ENCODE results near the gene DTNBP1.

Gene DTNBP1, protein sequence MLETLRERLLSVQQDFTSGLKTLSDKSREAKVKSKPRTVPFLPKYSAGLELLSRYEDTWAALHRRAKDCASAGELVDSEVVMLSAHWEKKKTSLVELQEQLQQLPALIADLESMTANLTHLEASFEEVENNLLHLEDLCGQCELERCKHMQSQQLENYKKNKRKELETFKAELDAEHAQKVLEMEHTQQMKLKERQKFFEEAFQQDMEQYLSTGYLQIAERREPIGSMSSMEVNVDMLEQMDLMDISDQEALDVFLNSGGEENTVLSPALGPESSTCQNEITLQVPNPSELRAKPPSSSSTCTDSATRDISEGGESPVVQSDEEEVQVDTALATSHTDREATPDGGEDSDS

DNA sequence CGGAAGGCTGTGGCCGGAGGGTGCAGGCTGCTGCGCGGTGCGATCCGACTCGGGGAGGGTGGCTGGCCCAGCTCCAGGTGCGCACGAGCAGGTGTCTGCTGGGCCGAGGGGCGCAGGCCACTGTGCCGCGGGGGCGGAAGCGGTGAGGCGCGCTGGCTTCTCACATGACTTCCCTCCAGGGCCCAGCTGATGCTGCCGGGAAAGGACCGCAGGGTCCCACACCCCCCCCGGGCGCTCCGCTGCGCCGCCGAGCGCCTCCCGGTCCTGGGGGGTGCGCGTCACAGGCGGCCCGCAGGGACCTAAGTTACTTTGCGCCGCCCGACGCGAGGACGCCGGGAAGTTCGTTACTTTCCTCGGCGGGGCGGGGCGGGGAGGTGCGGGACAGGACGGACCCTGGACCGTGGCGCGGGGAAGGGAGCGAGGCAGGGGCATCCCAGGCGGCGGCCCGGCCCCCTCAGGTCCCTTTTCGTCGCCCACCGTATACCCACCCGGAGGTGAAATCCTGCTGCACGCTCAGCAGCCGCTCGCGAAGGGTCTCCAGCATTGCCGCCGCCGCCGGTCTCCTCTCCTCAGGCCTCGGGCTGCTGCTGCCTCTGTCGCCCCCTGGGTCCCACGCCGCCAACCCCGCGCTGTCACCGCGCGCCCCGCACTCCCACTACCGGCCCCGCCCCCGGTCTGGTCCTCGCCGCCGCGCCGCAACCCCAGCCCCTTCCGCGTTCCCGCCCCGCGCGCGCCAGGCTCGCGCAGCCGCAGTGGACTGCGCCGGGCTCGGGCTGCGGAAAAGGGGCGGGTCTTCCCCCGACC is at the start of gene DTNBP1:
DTNBP1 (minus strand) TSS at position 703 of the 804 bp plus-strand sequence; CDS start at position 544, 159 bp downstream.
- in situ Hi-C loops (cut with MboI; ENCODE audit: low sequenced_read_pairs), result no loop called here

DNA sequence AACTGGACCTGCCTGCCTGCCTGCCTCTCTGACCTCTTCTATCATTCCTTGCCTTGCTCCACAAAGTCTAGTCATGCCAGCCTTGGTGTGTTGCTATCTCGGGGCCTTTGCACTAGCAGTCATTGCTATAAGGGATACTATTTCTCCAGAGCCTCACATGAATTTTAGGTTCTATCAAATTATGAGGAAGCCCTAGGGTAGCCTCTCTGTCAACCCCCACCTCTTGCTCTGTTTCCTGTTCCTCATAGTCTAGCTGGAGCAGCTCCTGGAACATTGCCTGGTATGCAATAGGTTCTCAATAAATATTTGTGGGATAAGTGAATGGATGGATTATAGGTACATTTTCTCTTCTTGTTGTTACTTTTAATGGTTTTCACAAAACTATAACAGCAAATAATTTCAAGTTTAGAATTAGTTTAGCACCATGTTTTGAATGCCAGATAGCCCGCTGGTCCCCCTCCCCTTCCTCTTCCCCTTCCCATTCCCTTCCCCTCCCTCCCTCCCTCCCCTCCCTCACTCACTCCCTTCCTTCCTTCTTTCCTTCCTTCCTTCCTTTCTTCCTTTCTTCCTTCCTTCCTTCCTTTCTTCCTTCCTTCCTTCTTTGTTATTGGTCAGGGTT is 46.9 kb upstream of the DTNBP1 start:
- in situ Hi-C loops (cut with MboI; ENCODE audit: low sequenced_read_pairs), result no loop called here

DNA sequence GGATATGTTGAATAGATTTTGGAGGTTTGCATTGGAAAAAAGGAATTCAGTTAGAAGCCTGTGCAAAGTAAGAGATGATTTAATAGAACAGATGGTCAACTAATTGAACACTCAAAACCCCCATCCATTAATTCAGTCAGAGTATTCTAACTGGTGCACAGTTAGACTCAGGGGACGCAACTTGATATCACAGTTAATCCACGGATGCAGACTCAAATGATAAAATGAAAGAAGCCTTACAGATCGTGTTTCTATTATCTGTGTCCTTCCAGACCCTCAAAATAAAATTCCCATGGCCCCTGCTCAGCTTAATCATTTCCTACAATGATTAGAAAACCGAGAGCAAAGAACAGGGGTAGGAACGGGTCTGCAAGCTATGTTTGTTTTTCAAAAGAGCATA is 45.4 kb upstream of the DTNBP1 start:
- in situ Hi-C loops (cut with MboI; ENCODE audit: low sequenced_read_pairs), result no loop called here

DNA sequence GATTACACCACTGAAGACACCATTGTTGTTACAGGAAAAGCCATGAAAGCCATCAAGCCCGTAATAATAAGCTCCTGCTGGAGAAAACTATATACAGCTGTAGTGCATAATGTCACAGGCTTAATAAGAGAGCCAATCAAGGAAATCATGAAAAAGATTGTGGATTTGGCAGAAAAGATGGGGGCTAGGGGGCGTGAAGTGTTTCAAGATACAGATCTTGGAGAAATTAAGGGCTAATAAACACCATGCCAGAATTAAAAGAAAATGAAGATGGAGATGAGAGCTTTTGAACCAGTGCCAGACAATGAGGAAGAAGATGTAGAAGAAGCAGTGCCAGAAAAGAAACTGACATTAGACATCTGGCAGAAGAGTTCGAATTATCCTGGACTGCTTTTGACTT is 43.2 kb upstream of the DTNBP1 start:
- in situ Hi-C loops (cut with MboI; ENCODE audit: low sequenced_read_pairs), result no loop called here

DNA sequence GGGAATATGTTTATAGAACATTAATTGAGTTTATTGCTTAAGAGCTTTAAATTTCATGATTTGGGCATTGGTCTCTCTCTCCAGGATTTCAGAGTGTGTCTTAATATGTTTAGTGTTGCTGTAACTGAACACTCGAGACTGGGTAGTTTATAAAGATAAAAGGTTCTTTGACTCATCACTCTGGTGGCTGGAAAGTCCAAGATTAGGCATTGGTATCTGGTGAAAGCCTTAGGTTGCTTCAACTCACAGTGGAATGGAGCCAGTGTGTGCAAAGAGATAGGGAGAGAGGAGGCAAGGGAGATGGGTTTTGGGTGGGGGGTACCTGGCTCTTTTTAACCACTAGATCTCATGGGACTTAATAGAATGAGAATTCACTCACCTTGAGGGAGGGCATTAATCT is 35.6 kb upstream of the DTNBP1 start:
- in situ Hi-C loops (cut with MboI; ENCODE audit: low sequenced_read_pairs), result loop anchor here (25.0 kb wide), 1 partner anchor 514 kb away; no protein-coding TSS in a partner anchor

DNA sequence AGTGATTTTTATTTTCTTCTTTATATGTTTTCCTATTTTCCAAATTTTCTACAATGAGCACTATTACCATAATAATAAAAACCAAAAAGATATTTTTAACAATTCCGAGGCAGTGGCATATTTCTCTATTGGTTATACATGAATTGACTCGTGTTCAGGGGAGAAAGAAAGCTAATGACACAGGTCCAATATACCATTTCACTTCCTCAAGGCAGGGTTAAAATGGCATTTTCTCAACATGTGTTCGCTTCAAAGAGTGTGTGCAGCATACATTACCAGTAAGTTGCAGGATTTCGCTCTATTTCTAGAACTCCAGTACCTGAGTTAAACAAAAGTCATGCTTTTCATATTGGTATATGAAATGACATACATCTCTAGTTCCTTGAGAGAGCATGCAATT is 35.1 kb upstream of the DTNBP1 start:
- in situ Hi-C loops (cut with MboI; ENCODE audit: low sequenced_read_pairs), result loop anchor here (25.0 kb wide), 1 partner anchor 514 kb away; no protein-coding TSS in a partner anchor

DNA sequence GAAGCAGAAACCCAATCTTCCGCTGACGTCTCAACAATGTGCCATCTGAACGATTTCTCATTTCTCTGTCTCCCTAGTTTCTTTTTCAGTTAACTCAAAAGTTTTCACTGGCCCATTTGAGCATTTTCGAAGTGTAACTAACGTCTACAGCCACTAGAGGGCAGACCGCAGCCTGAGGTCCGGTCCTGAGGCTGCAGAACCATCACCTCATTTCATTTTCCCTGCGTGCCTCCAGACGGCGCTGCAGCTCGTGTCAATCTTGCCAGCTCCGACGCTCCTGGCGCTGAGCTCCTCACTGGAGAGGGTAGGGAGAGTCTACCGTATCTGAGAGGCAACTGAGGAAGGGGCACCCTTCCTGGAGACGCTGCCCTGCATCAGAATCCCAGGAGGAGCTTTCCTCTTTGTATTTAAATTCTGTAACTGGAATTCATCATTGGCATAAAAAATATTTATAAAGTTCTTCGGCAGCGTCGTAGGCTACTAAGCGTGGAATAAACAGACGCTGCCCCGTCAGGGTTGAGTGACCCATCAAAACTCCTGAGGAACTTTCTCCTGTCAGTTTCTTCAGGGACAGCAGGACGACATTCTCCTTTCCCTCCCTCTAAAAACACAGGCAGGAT is 28.5 kb upstream of the DTNBP1 start:
- in situ Hi-C loops (cut with MboI; ENCODE audit: low sequenced_read_pairs), result loop anchor here (25.0 kb wide), 1 partner anchor 521 kb away; no protein-coding TSS in a partner anchor

DNA sequence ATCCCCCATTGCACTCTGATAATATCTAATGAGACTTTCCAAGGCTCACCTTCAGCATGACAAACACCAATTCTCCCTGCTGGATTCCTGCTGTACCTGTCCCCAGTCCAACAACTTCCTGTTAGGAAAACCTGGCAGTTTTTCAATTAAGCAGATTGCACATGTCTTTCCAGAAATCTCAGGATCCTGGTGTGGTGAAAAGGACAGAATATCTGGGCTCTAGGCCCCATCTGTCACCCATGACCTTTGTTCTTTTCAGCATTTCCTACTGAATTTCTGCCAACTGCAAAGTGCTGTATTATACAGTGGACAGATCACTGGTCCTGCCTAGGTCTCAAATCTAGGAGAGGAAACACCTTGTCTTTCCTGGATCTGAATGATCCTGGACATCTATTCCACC is 27.7 kb upstream of the DTNBP1 start:
- in situ Hi-C loops (cut with MboI; ENCODE audit: low sequenced_read_pairs), result loop anchor here (25.0 kb wide), 1 partner anchor 522 kb away; no protein-coding TSS in a partner anchor

DNA sequence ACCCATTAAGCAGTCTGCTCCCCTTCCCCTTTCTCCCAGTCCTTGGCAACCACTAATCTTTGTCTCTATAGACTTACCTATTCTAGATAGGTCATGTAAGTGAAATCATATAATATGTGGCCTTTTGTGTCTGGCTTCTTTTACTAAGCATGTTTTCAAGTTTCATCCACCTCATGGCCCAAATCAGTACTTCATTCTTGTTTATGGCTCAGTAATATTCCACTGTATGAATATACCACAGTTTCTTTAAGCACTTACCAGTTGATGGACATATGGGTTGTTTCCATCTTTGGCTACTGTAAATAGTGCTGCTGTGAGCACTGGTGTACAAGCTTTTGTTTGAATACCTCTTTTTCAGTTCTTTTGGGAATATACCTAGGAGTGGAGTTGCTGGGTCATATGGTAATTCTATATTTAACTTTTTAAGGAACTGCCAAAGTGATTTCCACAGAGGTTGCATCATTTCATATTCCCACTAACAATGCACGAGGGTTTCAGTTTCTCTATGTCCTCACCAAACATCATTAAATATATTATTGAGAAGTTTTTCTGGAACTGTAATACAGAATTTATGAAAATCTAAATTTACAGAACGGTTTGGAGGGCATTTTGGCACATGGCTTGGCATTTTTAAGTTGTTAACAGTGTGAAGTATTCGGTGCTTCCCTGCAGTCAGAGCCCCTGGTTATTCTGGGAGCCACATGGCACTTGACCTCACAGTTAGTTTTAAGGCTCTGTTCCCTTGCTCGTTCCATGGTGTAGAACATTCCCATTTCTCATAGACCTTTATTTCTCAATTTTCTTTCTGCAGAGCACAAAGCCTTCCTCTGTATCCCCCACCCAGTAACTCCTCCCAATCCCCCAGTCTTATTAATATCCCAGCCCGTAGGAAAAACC is 27.0 kb upstream of the DTNBP1 start:
- in situ Hi-C loops (cut with MboI; ENCODE audit: low sequenced_read_pairs), result loop anchor here (25.0 kb wide), 1 partner anchor 522 kb away; no protein-coding TSS in a partner anchor

DNA sequence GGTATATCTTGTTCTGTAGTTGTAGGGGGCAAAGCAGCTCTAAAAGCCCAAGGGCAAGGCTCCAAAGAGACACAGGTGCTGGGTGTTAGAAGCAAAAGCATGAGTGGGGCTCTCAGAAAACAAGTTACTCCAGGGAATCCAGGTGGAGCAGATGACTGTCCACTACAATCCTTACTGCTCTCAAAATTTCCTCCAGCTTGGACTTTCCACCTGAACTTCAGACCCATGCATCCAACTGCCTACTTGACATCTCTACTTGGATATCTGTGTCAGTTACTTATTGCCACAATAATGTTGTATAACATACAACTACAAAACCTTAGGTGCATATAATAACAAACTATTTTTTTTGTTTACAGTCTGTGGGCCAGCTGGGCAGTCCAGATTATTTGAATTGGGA is 22.8 kb upstream of the DTNBP1 start:
- in situ Hi-C loops (cut with MboI; ENCODE audit: low sequenced_read_pairs), result loop anchor here (25.0 kb wide), 1 partner anchor 527 kb away; no protein-coding TSS in a partner anchor

DNA sequence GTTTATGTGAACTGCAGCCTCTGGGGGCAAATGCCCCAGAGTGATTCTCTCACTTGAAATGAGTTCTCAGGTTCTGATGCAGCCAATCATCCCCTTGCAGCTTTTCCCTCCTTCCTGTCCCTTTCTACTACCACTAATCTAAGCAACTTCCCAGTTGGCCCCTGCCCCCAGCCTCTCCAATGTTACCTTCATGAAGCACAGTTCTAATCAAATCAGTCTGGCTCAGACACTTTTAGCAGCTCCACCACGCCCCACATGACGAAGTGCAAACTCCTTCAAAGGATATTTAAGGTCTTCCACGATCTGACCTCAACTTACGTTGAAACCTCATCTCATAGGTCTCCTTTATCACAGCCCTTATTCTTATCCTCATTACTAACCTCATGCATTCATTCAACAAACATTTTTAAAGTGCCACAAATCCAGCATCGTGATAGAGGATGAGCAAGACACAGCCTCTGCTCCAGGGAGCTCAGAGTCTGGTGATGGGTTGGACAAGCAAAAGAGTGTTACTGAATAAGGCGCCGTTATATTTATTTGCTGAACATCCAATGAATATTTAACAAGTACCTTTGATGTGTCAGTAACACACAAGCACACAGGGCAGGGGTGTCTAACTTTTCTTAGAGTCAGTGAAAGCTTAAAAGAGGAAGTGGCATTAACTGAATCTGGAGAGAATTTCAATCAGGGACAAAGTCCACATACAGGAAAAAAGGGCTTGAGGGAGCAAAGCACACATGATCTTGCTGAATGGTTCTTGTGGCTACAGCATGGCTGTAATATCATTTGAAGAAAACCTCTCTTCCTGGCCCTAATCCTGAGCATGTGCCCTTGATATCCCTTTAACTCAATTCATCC is 20.4 kb upstream of the DTNBP1 start:
- in situ Hi-C loops (cut with MboI; ENCODE audit: low sequenced_read_pairs), result loop anchor here (25.0 kb wide), 1 partner anchor 529 kb away; no protein-coding TSS in a partner anchor

DNA sequence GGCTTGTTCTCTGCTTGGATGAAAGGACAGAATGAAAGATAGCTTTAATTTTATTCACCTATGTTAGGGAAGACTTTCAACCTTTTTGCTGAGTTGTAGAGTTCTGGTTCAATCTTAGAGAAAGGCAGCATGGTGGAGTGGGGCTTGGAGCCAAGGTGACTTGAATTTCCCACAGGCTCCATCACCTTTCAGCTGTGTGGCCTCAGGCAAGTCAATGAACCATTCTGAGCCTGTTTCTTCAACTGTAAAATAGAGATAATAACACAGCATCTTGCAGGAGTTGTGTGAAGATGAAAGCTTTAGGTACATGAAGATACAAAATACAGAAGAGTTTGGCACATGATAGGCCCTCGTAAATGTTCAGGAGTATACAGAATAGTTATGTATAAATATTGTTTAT is 19.1 kb upstream of the DTNBP1 start:
- in situ Hi-C loops (cut with MboI; ENCODE audit: low sequenced_read_pairs), result loop anchor here (25.0 kb wide), 1 partner anchor 530 kb away; no protein-coding TSS in a partner anchor

DNA sequence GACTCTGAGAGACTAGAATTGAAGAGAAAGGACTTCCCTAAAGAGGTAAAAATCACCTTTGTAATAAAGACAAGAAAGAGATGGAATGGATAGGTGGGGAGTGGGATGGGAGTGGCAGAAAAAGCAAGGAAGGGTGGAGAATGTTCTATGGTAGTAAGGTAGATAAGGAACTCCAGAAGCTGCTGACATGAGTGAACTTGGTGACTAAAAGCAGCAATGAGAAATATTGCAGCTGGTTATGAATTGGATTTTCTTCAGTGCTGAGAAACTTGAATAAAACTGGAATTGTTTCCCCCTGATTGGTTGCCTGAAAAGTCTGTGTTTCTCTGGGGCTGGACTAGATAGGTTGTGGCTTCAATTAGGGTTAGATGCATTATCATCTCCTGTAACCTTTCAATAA is 15.7 kb upstream of the DTNBP1 start:
- in situ Hi-C loops (cut with MboI; ENCODE audit: low sequenced_read_pairs), result loop anchor here (25.0 kb wide), 1 partner anchor 534 kb away; no protein-coding TSS in a partner anchor

DNA sequence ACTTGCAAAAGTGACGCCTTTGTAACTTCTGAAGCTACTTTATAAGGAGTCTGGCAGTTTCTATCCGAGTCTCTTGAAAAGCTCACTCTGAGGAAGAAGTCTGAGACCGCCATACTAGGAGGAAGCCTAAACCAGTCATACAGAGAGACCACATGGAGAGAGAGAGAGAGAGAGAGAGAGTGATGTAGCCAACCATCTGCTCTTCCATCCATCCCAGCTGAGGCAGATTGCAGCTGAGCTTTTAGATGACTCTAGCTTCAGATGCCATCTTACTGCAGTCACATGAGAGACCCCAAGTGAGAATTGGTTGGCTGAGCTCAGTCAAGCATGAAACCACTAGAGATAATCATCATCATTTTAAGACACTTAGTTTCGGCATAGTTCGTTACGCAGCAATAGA is 15.0 kb upstream of the DTNBP1 start:
- in situ Hi-C loops (cut with MboI; ENCODE audit: low sequenced_read_pairs), result loop anchor here (25.0 kb wide), 1 partner anchor 534 kb away; no protein-coding TSS in a partner anchor

DNA sequence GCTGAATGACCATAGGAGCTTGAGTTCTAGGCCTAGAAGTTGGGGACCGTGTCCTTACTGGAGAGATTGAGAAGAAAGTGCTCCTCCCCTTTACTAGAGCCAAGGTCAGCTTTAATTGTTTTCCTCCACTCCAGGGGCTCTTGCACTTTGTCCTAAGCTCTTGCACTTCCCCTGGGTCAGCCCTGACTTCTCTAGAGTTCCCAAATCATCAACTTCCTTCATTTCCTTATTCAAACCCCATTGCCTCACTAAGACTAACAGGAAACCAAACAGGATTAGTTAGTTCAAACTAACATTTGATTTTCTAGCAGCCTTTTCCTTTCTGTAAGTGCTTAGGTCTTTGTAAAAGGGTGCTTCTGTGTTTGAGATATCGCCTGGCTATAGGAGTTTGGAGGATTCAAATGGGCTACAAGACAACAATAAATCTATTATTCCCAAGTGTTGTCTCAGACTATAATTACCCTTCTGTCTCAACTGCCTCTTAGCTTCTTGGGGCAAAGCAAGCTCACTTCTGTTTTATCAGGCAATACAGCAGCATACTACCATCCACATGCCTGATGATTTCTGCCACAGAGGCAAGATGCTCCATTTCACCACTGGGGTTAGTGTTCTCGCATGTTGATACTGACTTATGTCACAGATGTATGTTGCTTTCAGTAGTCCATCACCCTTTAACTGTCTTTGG is 12.8 kb upstream of the DTNBP1 start:
- in situ Hi-C loops (cut with MboI; ENCODE audit: low sequenced_read_pairs), result loop anchor here (25.0 kb wide), 1 partner anchor 537 kb away; no protein-coding TSS in a partner anchor

DNA sequence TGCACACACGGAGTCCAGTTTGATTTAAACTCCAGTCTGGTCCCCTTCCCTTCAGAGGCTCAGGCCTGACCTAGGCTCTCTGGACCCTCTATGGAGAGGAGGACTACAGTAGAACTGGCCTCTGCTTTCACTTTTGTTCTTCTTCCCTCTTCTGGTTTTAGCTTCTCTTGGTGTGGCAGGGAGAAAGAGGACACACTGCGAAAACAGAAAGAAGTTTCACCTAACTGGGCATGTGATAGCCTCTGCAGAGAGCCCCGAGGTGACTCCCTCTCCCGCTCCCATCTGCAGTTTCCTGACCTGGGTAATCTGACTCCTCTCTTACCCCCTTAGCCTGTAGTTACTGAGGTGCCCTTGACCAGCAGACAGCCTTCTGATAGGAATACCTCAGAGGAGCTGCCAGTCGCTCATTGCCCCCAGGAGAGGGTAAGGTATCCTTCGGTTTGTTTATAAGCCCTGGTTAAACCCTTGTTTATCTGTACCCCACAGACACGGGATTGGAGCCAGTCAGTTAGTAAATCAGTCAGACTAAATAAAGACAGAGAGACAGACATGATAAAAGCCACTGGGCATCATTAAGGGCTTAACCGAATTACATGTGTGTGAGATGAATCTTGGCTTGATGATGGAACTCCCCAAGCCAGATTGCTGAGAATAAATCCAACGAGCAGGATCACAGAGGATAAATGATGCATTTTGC is 12.0 kb upstream of the DTNBP1 start:
- in situ Hi-C loops (cut with MboI; ENCODE audit: low sequenced_read_pairs), result loop anchor here (25.0 kb wide), 1 partner anchor 537 kb away; no protein-coding TSS in a partner anchor

DNA sequence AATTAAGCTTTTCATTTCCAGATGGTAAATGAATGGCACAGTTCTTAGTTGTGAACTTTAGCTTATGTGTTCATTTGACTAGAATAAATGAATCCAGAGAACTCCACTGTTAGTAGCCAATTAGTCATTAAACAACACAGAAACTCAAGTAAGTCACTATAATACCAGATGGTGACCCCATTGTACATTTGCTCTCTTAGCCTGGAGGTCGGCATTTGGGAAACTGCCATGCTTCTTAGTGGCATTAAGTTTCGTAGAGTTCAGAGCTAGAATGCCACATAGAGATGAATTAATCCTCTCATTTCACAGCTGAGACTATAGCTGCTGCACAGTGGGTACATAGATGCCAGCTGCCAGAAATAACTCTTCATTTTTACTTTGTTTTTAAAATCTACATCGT is 10.8 kb upstream of the DTNBP1 start:
- in situ Hi-C loops (cut with MboI; ENCODE audit: low sequenced_read_pairs), result no loop called here

All from HL-60/S4 treated with retinoic acid at 250 ng/mL for 4 days and 3 days (cell line).